Effector memory CD4-positive, alpha-beta T cell (primary cell): Measurements from ENCODE around the gene UTRN.

Source experiments
- DNase-seq, 3 donors: peaks; one replicate each; pipeline ENCODE4 v3.0.0-alpha.2; 2020
- H3K27ac ChIP-seq: 2 replicates; pipeline ENCODE4 v1.7.0; 2013; ENCODE audit warnings: mild to moderate bottlenecking, low read length, moderate library complexity; ENCODE audit not compliant: insufficient read depth, poor library complexity, severe bottlenecking
- H3K27me3 ChIP-seq: replicated peaks from 2 replicates; pipeline ENCODE4 v1.7.0; 2013; ENCODE audit warnings: mild to moderate bottlenecking, low read length; ENCODE audit not compliant: insufficient read depth, control insufficient read depth, poor library complexity, severe bottlenecking
- H3K36me3 ChIP-seq: 2 replicates; pipeline ENCODE4 v1.7.0; 2013; ENCODE audit warnings: mild to moderate bottlenecking, low read length, moderate library complexity; ENCODE audit not compliant: control insufficient read depth, insufficient read depth
- H3K4me1 ChIP-seq: 2 replicates; pipeline ENCODE4 v1.7.0; 2013; ENCODE audit warnings: low read length, mild to moderate bottlenecking; ENCODE audit not compliant: control insufficient read depth, insufficient read depth, poor library complexity, severe bottlenecking
- H3K4me3 ChIP-seq: 2 replicates; pipeline ENCODE4 v1.7.0; 2013; ENCODE audit warnings: low read length, low read depth, mild to moderate bottlenecking; ENCODE audit not compliant: insufficient read depth, poor library complexity, severe bottlenecking
- H3K9me3 ChIP-seq: 2 replicates; pipeline ENCODE4 v1.7.0; 2013; ENCODE audit warnings: mild to moderate bottlenecking, low read length, moderate library complexity; ENCODE audit not compliant: control insufficient read depth
- total RNA-seq, 3 donors: gene quantifications; one replicate each; lab custom pipeline; 2026; lab: John Stamatoyannopoulos, UW

UTRN gene
- total RNA-seq = 666 to 892 (median 824) reads per million in 3 donors

GRCh38 chr6:144284783-144285547 lies at the start of gene UTRN:
Gene UTRN, plus strand, starts transcription at chr6:144285335. Its CDS starts 6,494 bp downstream, at chr6:144291829.
- Histone ChIP-seq H3K27me3 (no peaks in the 10 kb centered on the region), H3K27ac (peak within 1 kb of the TSS; percentile 18), H3K36me3 (no peaks in the 10 kb centered on the region), H3K9me3 (no peaks in the 10 kb centered on the region), H3K4me3 (peak within 1 kb of the TSS; percentile 96), H3K4me1 (peaks cover 6% of the 10 kb centered on the region)
- DNase-seq = peak in 2 of 3 donors; percentile 5 to 15

- no peak overlapping the region for H3K4me3 ChIP-seq
- DNase-seq = no peak
- no peaks in the 10 kb centered on the region for H3K9me3 ChIP-seq
- no peaks in the 10 kb centered on the region for H3K4me1 ChIP-seq
- H3K27me3 ChIP-seq = no peaks in the 10 kb centered on the region
- no peak overlapping the region for H3K27ac ChIP-seq
- H3K36me3 ChIP-seq = no peaks in the 10 kb centered on the region
Measured at GRCh38 chr6:144244688-144245087, 40.4 kb upstream of the UTRN start.

GRCh38 chr6:144246988-144247387 lies 38.1 kb upstream of the UTRN start:
- Histone ChIP-seq H3K27ac (no peak overlapping the region), H3K27me3 (no peaks in the 10 kb centered on the region), H3K36me3 (no peaks in the 10 kb centered on the region), H3K4me1 (no peaks in the 10 kb centered on the region), H3K9me3 (no peaks in the 10 kb centered on the region), H3K4me3 (no peak overlapping the region)
- no peak for DNase-seq

- Histone ChIP-seq H3K36me3 (no peaks in the 10 kb centered on the region), H3K4me3 (no peak overlapping the region), H3K27ac (no peak overlapping the region), H3K27me3 (no peaks in the 10 kb centered on the region), H3K9me3 (no peaks in the 10 kb centered on the region), H3K4me1 (no peaks in the 10 kb centered on the region)
- no peak for DNase-seq
Measured at GRCh38 chr6:144248003-144248402, 37.1 kb upstream of the UTRN start.

GRCh38 chr6:144248476-144249301 lies 36.4 kb upstream of the UTRN start:
- no peaks in the 10 kb centered on the region for H3K36me3 ChIP-seq
- H3K27me3 ChIP-seq = no peaks in the 10 kb centered on the region
- no peak overlapping the region for H3K27ac ChIP-seq
- H3K4me3 ChIP-seq = no peak overlapping the region
- DNase-seq = no peak
- no peaks in the 10 kb centered on the region for H3K9me3 ChIP-seq
- H3K4me1 ChIP-seq = no peaks in the 10 kb centered on the region

GRCh38 chr6:144250276-144250675 lies 34.9 kb upstream of the UTRN start:
- no peaks in the 10 kb centered on the region for H3K36me3 ChIP-seq
- no peaks in the 10 kb centered on the region for H3K27me3 ChIP-seq
- H3K9me3 ChIP-seq = no peaks in the 10 kb centered on the region
- H3K4me1 ChIP-seq = no peaks in the 10 kb centered on the region
- H3K27ac ChIP-seq = no peak overlapping the region
- DNase-seq = no peak
- no peak overlapping the region for H3K4me3 ChIP-seq

- Histone ChIP-seq H3K27me3 (no peaks in the 10 kb centered on the region), H3K4me3 (no peak overlapping the region), H3K9me3 (no peaks in the 10 kb centered on the region), H3K4me1 (no peaks in the 10 kb centered on the region), H3K27ac (no peak overlapping the region), H3K36me3 (no peaks in the 10 kb centered on the region)
- DNase-seq = no peak
Measured at GRCh38 chr6:144252259-144252658, 32.9 kb upstream of the UTRN start.

- no peaks in the 10 kb centered on the region for H3K4me1 ChIP-seq
- no peak overlapping the region for H3K27ac ChIP-seq
- DNase-seq = no peak
- H3K9me3 ChIP-seq = no peaks in the 10 kb centered on the region
- H3K36me3 ChIP-seq = no peaks in the 10 kb centered on the region
- no peak overlapping the region for H3K4me3 ChIP-seq
- no peaks in the 10 kb centered on the region for H3K27me3 ChIP-seq
Measured at GRCh38 chr6:144259986-144260385, 25.1 kb upstream of the UTRN start.

- H3K4me1 ChIP-seq = no peaks in the 10 kb centered on the region
- no peak overlapping the region for H3K4me3 ChIP-seq
- DNase-seq = no peak
- no peaks in the 10 kb centered on the region for H3K9me3 ChIP-seq
- H3K27ac ChIP-seq = no peak overlapping the region
- H3K27me3 ChIP-seq = no peaks in the 10 kb centered on the region
- H3K36me3 ChIP-seq = no peaks in the 10 kb centered on the region
Measured at GRCh38 chr6:144262470-144263369, 22.4 kb upstream of the UTRN start.
